Chondrocyte (in vitro differentiated cells): Measurements from ENCODE around the gene GDPGP1. TPM values are rescaled to one million over a fixed set of nuclear protein-coding genes. Genes with fewer than 3 reads are reported as not detected.

Experiments used
- DNase-seq: peaks from one replicate; pipeline ENCODE4 v3.0.0; 2021; ENCODE audit warnings: mixed read lengths, low spot score
- H3K27ac Mint-ChIP-seq: one replicate; pipeline ENCODE4 v1.8.0; 2021; ENCODE audit warnings: mild to moderate bottlenecking, moderate library complexity, mixed read lengths; ENCODE audit not compliant: unreplicated experiment
- H3K27me3 Mint-ChIP-seq: 2 replicates; pipeline ENCODE4 v1.8.0; 2021; ENCODE audit warnings: low read depth, mixed read lengths
- H3K36me3 Mint-ChIP-seq: 2 replicates; pipeline ENCODE4 v1.8.0; 2021; ENCODE audit warnings: low read depth, mixed read lengths
- H3K4me1 Mint-ChIP-seq: 2 replicates; pipeline ENCODE4 v1.8.0; 2021; ENCODE audit warnings: low read depth, mild to moderate bottlenecking, mixed read lengths
- H3K4me3 Mint-ChIP-seq: one replicate; pipeline ENCODE4 v1.8.0; 2021; ENCODE audit warnings: mild to moderate bottlenecking, moderate library complexity, mixed read lengths; ENCODE audit not compliant: unreplicated experiment
- H3K9me3 Mint-ChIP-seq: 2 replicates; pipeline ENCODE4 v1.8.0; 2021; ENCODE audit warnings: low read depth, mixed read lengths
- total RNA-seq: library from RNA; stranded (reverse); gene quantifications from 3 replicates; pipeline ENCODE4 v1.2.1, GENCODE V29; 2021
- TF ChIP-seq, protein P1 (sequence below): fragments of 200-600 bp; sonication (generic); IDR thresholded peaks from 2 replicates; pipeline ENCODE4 v1.5.0; 2021; ENCODE audit warnings: antibody characterized with exemption, mild to moderate bottlenecking, moderate library complexity

The GDPGP1 gene
- total RNA-seq, 1 donor from 2014 or later, result 5.8 TPM

DNA sequence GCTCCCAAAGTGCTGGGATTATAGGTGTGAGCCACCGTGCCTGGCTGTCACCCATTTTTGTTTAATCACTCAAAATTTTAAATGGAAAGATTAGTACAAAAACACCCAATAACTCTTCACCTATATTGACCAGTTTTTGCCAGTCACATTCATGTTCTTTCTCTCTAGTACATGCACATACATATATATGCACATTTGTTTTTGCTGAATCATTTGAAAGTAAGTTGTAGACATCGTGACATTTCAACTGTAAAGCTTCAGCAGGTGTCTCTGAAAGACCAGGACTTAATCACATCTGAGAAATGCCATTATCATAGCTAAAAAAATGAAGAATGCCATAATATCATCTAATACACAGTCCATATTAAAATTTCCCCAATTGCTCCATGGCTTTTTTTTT is 39.4 kb upstream of the GDPGP1 start:
- no peak overlapping the region for H3K27ac Mint-ChIP-seq
- no peaks in the 10 kb centered on the region for H3K36me3 Mint-ChIP-seq
- no peak overlapping the region for H3K4me3 Mint-ChIP-seq
- peaks cover 12% of the 10 kb centered on the region for H3K4me1 Mint-ChIP-seq
- TF ChIP-seq, protein P1, sequence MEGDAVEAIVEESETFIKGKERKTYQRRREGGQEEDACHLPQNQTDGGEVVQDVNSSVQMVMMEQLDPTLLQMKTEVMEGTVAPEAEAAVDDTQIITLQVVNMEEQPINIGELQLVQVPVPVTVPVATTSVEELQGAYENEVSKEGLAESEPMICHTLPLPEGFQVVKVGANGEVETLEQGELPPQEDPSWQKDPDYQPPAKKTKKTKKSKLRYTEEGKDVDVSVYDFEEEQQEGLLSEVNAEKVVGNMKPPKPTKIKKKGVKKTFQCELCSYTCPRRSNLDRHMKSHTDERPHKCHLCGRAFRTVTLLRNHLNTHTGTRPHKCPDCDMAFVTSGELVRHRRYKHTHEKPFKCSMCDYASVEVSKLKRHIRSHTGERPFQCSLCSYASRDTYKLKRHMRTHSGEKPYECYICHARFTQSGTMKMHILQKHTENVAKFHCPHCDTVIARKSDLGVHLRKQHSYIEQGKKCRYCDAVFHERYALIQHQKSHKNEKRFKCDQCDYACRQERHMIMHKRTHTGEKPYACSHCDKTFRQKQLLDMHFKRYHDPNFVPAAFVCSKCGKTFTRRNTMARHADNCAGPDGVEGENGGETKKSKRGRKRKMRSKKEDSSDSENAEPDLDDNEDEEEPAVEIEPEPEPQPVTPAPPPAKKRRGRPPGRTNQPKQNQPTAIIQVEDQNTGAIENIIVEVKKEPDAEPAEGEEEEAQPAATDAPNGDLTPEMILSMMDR, result no peak
- no peak for DNase-seq
- H3K9me3 Mint-ChIP-seq, result no peaks in the 10 kb centered on the region
- no peaks in the 10 kb centered on the region for H3K27me3 Mint-ChIP-seq

DNA sequence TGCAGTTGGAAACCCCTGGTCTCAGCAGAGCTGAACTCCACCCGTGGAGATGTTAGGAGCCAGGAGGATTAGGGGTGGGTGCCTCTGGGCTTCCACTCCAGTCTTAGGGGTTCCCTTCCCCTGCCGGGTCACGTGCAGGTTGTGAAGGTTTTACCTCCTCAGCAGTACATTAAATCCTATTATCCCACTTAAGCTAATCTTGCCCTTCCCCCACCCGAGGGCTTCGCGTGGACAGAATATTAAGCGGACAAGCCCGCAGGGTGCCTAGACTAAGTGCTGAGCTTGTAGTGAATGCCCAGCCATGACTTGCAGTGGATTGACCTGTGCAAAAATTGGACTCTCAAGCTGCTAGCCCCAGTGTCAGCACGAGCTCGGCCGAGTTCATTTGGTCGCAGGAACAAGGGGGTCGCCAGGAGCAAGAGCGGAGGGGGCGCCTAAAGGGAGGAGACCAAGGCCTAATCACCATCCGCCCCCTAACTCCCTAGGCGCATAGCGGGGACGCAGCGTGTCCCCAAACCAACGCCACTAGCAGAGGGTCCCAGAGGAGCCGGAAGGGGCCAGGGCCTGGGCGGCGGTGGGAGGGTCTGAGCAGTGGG is 33.4 kb upstream of the GDPGP1 start:
- no peaks in the 10 kb centered on the region for H3K9me3 Mint-ChIP-seq
- H3K27me3 Mint-ChIP-seq, result no peaks in the 10 kb centered on the region
- H3K27ac Mint-ChIP-seq, result no peak overlapping the region
- no peak for DNase-seq
- H3K4me1 Mint-ChIP-seq, result peaks cover 19% of the 10 kb centered on the region
- H3K36me3 Mint-ChIP-seq, result no peaks in the 10 kb centered on the region
- H3K4me3 Mint-ChIP-seq, result peak overlapping the region; percentile 79
- TF ChIP-seq, protein P1, result no peak

DNA sequence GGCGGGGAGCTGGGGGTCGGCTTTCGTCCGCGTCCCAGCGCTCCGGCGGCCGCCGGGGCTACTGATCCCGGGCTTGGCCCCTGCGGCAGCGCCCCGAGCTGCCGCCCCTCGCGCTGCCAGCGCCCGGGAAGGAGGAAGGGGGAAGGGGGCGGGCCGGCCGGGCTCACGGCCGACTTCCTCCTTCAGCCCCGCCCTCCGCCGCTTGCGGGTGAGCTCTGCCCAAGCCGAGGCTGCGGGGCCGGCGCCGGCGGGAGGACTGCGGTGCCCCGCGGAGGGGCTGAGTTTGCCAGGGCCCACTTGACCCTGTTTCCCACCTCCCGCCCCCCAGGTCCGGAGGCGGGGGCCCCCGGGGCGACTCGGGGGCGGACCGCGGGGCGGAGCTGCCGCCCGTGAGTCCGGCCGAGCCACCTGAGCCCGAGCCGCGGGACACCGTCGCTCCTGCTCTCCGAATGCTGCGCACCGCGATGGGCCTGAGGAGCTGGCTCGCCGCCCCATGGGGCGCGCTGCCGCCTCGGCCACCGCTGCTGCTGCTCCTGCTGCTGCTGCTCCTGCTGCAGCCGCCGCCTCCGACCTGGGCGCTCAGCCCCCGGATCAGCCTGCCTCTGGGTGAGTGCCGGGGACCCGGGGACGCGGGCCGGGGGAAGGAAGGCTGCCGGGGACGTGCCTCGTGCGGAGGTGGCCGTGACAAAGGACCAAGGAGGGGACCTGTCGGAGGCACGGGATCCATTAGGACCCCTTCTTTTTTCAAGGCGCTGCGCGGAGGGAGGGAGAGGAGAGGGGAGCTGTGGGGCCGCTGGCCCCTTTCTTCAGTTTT is 32.7 kb upstream of the GDPGP1 start, which contains the start of gene SEMA4B:
Gene SEMA4B (plus strand): TSS at position 201 of the 814 bp plus-strand sequence. CDS start 249 bp downstream, at position 450.
- Mint-ChIP-seq H3K27me3 (no peaks in the 10 kb centered on the region), H3K27ac (no peak within 1 kb of the TSS), H3K4me1 (peaks cover 19% of the 10 kb centered on the region), H3K36me3 (no peaks in the 10 kb centered on the region), H3K9me3 (no peaks in the 10 kb centered on the region), H3K4me3 (peak within 1 kb of the TSS; percentile 79)
- TF ChIP-seq, protein P1, result no peak
- DNase-seq, result no peak

DNA sequence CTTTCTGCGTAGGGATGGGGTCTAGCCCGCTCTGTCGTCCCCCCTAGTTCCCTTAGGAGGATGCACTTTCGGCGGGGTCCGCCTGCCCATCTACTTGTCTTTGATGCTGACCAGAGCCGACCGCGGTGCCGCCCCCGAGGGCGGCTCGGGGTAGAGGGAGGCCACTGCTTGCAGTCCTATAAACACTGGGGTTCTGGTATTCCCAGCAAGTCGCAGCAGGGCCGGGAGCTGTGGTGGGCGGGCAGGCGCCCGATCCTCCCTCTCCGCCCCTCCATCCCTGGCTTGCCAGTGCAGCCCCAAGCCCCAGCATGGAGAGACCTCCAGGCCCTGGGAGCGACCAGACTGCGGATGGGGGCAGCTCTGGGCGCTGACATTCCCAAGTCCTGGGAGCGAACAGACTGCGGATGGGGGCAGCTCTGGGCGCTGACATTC is 32.0 kb upstream of the GDPGP1 start:
- Mint-ChIP-seq H3K4me3 (peak overlapping the region; percentile 76), H3K27ac (no peak overlapping the region), H3K4me1 (peaks cover 19% of the 10 kb centered on the region), H3K9me3 (no peaks in the 10 kb centered on the region), H3K27me3 (no peaks in the 10 kb centered on the region), H3K36me3 (no peaks in the 10 kb centered on the region)
- no peak for DNase-seq
- TF ChIP-seq, protein P1, result no peak

DNA sequence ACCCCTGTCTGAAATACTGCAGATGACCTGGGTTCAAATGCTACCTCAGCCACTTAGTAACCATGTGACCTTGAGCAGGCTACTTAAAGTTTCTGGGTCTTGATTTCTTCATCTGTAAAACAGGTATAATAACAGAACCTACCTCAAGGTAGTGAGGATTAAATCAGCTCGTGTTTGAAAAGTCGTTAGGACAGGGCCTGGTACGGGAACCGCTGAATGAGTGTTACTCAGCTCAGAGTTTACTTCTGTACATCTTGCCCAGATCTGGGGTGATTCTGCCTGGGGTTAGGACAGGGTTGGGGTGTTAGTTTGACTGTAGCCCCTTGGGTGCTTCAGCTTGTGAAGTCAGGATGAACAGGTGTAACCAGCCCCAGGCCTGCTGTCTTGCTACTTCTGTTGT is 31.1 kb upstream of the GDPGP1 start:
- TF ChIP-seq, protein P1, result no peak
- no peaks in the 10 kb centered on the region for H3K27me3 Mint-ChIP-seq
- H3K9me3 Mint-ChIP-seq, result no peaks in the 10 kb centered on the region
- peak overlapping the region; percentile 76 for H3K4me3 Mint-ChIP-seq
- DNase-seq, result no peak
- no peak overlapping the region for H3K27ac Mint-ChIP-seq
- no peaks in the 10 kb centered on the region for H3K36me3 Mint-ChIP-seq
- H3K4me1 Mint-ChIP-seq, result peaks cover 19% of the 10 kb centered on the region
